ENCODE measurements around the gene PLTP.

The PLTP gene

DNA sequence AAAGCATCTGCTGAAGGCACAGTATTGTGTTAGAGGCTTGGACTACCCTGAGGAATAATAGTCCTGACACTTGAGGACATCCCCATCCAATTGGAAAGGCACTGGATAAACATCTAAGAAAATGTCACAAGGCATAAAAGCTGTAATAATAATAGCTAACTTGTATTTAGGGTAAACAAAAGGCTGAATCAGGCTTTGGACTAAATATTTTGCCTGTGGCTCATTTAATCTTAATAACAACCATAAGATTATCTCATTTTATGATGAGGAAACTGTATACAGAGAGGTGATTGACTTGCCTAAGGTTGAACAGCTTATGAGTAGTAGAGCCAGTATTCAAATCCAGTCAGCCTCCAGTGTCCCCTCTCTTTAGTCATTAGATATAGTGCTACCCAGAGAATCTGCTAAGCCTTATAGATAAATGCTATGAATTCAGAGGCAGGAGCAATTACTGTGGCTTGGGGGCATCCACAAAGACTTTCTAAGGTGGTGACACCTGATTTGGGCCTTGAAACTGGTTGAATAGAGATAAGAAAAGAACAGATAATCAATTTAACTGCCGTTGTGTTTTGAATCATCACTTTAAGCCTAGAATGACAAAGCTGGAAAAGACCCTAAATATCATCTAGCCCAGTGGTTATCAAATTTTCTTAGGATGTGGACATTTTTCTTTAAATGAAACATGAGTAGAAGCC, 38.4 kb downstream of the PLTP start:
- Histone ChIP-seq H3K9ac (ENCODE audit: low read depth, low read length) (no peak overlapping the region), H3K4me3 (ENCODE audit: low read length) (no peak overlapping the region), H3K9me3 (replicated peaks; ENCODE audit: low read length) (no peaks in the 10 kb centered on the region), H3K27me3 (ENCODE audit: control insufficient read depth, insufficient read depth, low read length) (no peaks in the 10 kb centered on the region), H3K4me1 (ENCODE audit: control insufficient read depth, insufficient read depth, low read length) (no peaks in the 10 kb centered on the region), H3K4me2 (ENCODE audit: low read length) (no peak overlapping the region), H3K36me3 (ENCODE audit: insufficient read depth, low read length) (peaks cover 14% of the 10 kb centered on the region)

DNA sequence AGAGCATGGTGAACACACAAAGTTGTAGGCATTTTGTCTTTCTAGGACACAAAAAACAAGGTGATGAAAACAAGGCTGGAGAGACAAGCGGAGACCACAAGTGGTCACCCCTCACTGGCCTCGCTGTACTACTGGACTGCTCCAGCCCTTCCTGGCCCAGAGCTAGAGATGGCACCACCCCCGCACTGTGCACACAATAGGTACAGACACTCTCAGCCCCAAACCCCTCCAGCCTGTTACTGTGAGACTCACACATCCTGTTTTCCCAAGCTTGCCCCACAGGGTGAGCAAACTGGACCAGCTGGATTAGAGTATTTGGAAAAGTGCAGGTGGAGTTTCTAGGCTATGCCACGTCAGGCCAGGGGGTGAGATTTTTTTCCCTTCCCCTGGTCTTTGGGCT, 39.3 kb downstream of the PLTP start:
- Histone ChIP-seq H3K4me1 (ENCODE audit: control insufficient read depth, insufficient read depth, low read length) (peaks cover 7% of the 10 kb centered on the region), H3K9ac (ENCODE audit: low read depth, low read length) (no peak overlapping the region), H3K36me3 (ENCODE audit: insufficient read depth, low read length) (peaks cover 8% of the 10 kb centered on the region), H3K4me3 (ENCODE audit: low read length) (no peak overlapping the region), H3K9me3 (replicated peaks; ENCODE audit: low read length) (no peaks in the 10 kb centered on the region), H3K27me3 (ENCODE audit: control insufficient read depth, insufficient read depth, low read length) (no peaks in the 10 kb centered on the region), H3K4me2 (ENCODE audit: low read length) (no peak overlapping the region)

DNA sequence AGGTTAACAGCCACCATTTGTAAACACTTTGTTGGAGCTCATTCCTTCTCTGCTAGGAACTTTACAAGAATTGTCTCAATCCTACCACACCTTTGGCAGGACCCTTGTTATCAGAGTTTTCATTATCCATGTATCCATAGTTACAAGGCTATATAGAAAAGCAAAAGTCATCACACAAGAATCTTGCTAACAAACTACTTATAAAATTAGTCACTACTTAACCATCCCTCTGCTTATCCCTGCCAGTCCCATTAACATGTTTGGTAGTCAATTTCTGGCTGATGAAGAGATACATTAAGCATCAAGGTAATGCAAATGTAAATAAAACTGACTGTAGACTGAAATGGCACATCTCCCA, 44.2 kb downstream of the PLTP start:
- Histone ChIP-seq H3K36me3 (ENCODE audit: insufficient read depth, low read length) (no peaks in the 10 kb centered on the region), H3K4me1 (ENCODE audit: control insufficient read depth, insufficient read depth, low read length) (peaks cover 12% of the 10 kb centered on the region), H3K4me3 (ENCODE audit: low read length) (no peak overlapping the region), H3K27me3 (ENCODE audit: control insufficient read depth, insufficient read depth, low read length) (no peaks in the 10 kb centered on the region), H3K9me3 (replicated peaks; ENCODE audit: low read length) (no peaks in the 10 kb centered on the region), H3K4me2 (ENCODE audit: low read length) (peak overlapping the region; percentile 48), H3K9ac (ENCODE audit: low read depth, low read length) (peak overlapping the region; percentile 41)

GRCh38 chr20:45867136-45867818, 44.7 kb downstream of the PLTP start:
- no peak overlapping the region for H3K4me3 ChIP-seq (ENCODE audit: low read length)
- peak overlapping the region; percentile 48 for H3K4me2 ChIP-seq (ENCODE audit: low read length)
- no peaks in the 10 kb centered on the region for H3K36me3 ChIP-seq (ENCODE audit: insufficient read depth, low read length)
- peaks cover 12% of the 10 kb centered on the region for H3K4me1 ChIP-seq (ENCODE audit: control insufficient read depth, insufficient read depth, low read length)
- H3K27me3 ChIP-seq (ENCODE audit: control insufficient read depth, insufficient read depth, low read length): no peaks in the 10 kb centered on the region
- peak overlapping the region; percentile 41 for H3K9ac ChIP-seq (ENCODE audit: low read depth, low read length)
- no peaks in the 10 kb centered on the region for H3K9me3 ChIP-seq (replicated peaks; ENCODE audit: low read length)

GRCh38 chr20:45866454-45866853, 45.5 kb downstream of the PLTP start:
- H3K9ac ChIP-seq (ENCODE audit: low read depth, low read length): no peak overlapping the region

GRCh38 chr20:45863543-45864470, 48.1 kb downstream of the PLTP start:
- Histone ChIP-seq H3K36me3 (ENCODE audit: insufficient read depth, low read length) (no peaks in the 10 kb centered on the region), H3K4me2 (ENCODE audit: low read length) (no peak overlapping the region), H3K27me3 (ENCODE audit: control insufficient read depth, insufficient read depth, low read length) (no peaks in the 10 kb centered on the region), H3K9me3 (replicated peaks; ENCODE audit: low read length) (no peaks in the 10 kb centered on the region), H3K4me1 (ENCODE audit: control insufficient read depth, insufficient read depth, low read length) (peaks cover 12% of the 10 kb centered on the region), H3K9ac (ENCODE audit: low read depth, low read length) (no peak overlapping the region), H3K4me3 (ENCODE audit: low read length) (no peak overlapping the region)

More at GRCh38 chr20:45866454-45866853, 45.5 kb downstream of the PLTP start:
- Histone ChIP-seq H3K9me3 (replicated peaks; ENCODE audit: low read length) (no peaks in the 10 kb centered on the region), H3K27me3 (ENCODE audit: control insufficient read depth, insufficient read depth, low read length) (no peaks in the 10 kb centered on the region), H3K4me3 (ENCODE audit: low read length) (no peak overlapping the region), H3K4me2 (ENCODE audit: low read length) (no peak overlapping the region), H3K4me1 (ENCODE audit: control insufficient read depth, insufficient read depth, low read length) (peaks cover 12% of the 10 kb centered on the region), H3K36me3 (ENCODE audit: insufficient read depth, low read length) (no peaks in the 10 kb centered on the region)

GRCh38 chr20:45861221-45862075, 50.5 kb downstream of the PLTP start:
- Histone ChIP-seq H3K9ac (ENCODE audit: low read depth, low read length) (no peak overlapping the region), H3K4me3 (ENCODE audit: low read length) (no peak overlapping the region), H3K4me1 (ENCODE audit: control insufficient read depth, insufficient read depth, low read length) (peaks cover 11% of the 10 kb centered on the region), H3K36me3 (ENCODE audit: insufficient read depth, low read length) (no peaks in the 10 kb centered on the region), H3K4me2 (ENCODE audit: low read length) (no peak overlapping the region), H3K27me3 (ENCODE audit: control insufficient read depth, insufficient read depth, low read length) (no peaks in the 10 kb centered on the region), H3K9me3 (replicated peaks; ENCODE audit: low read length) (no peaks in the 10 kb centered on the region)

GRCh38 chr20:45860560-45861220, 51.3 kb downstream of the PLTP start:
- Histone ChIP-seq H3K9me3 (replicated peaks; ENCODE audit: low read length) (no peaks in the 10 kb centered on the region), H3K27me3 (ENCODE audit: control insufficient read depth, insufficient read depth, low read length) (no peaks in the 10 kb centered on the region), H3K4me3 (ENCODE audit: low read length) (no peak overlapping the region), H3K4me2 (ENCODE audit: low read length) (no peak overlapping the region), H3K4me1 (ENCODE audit: control insufficient read depth, insufficient read depth, low read length) (peaks cover 18% of the 10 kb centered on the region), H3K9ac (ENCODE audit: low read depth, low read length) (no peak overlapping the region), H3K36me3 (ENCODE audit: insufficient read depth, low read length) (no peaks in the 10 kb centered on the region)

DNA sequence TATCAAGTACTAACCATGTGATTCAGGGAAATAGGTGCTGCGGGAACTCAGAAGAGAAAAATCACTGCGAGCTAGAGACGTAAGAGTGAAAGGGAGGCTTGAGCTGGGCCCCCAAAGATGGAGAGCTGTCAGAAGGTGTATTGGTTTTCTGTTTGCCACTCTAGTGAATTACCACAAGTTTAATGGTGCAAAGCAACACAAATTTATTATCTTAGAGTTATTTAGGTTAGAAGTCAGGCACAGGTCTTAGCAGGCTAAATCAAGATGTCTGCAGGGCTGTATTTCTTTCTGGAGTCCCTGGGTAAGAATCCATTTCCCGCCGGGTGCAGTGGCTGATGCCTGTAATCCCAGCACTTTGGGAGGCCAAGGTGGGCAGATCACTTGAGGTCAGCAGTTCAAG, 52.0 kb downstream of the PLTP start:
- Histone ChIP-seq H3K9me3 (replicated peaks; ENCODE audit: low read length) (no peaks in the 10 kb centered on the region), H3K27me3 (ENCODE audit: control insufficient read depth, insufficient read depth, low read length) (no peaks in the 10 kb centered on the region), H3K4me2 (ENCODE audit: low read length) (no peak overlapping the region), H3K36me3 (ENCODE audit: insufficient read depth, low read length) (peaks cover 3% of the 10 kb centered on the region), H3K4me1 (ENCODE audit: control insufficient read depth, insufficient read depth, low read length) (peaks cover 19% of the 10 kb centered on the region), H3K9ac (ENCODE audit: low read depth, low read length) (no peak overlapping the region), H3K4me3 (ENCODE audit: low read length) (no peak overlapping the region)

GRCh38 chr20:45857882-45858216, 54.1 kb downstream of the PLTP start:
- Histone ChIP-seq H3K9ac (ENCODE audit: low read depth, low read length) (peak overlapping the region; percentile 77), H3K36me3 (ENCODE audit: insufficient read depth, low read length) (peaks cover 8% of the 10 kb centered on the region), H3K9me3 (replicated peaks; ENCODE audit: low read length) (no peaks in the 10 kb centered on the region), H3K4me2 (ENCODE audit: low read length) (peak overlapping the region; percentile 98), H3K4me3 (ENCODE audit: low read length) (peak overlapping the region; percentile 93), H3K27me3 (ENCODE audit: control insufficient read depth, insufficient read depth, low read length) (no peaks in the 10 kb centered on the region), H3K4me1 (ENCODE audit: control insufficient read depth, insufficient read depth, low read length) (peaks cover 19% of the 10 kb centered on the region)
